GM12873 (cell line): ENCODE data around the gene HRH3.

Experiments used
- TF ChIP-seq, protein P1 (sequence below): IDR thresholded peaks from 2 replicates; pipeline ENCODE4 v1.5.1; 2012; ENCODE audit warnings: low read depth, mild to moderate bottlenecking, moderate library complexity, low read length, control low read depth; ENCODE audit not compliant: insufficient read depth; ENCODE audit errors: missing control alignments

Gene HRH3

DNA sequence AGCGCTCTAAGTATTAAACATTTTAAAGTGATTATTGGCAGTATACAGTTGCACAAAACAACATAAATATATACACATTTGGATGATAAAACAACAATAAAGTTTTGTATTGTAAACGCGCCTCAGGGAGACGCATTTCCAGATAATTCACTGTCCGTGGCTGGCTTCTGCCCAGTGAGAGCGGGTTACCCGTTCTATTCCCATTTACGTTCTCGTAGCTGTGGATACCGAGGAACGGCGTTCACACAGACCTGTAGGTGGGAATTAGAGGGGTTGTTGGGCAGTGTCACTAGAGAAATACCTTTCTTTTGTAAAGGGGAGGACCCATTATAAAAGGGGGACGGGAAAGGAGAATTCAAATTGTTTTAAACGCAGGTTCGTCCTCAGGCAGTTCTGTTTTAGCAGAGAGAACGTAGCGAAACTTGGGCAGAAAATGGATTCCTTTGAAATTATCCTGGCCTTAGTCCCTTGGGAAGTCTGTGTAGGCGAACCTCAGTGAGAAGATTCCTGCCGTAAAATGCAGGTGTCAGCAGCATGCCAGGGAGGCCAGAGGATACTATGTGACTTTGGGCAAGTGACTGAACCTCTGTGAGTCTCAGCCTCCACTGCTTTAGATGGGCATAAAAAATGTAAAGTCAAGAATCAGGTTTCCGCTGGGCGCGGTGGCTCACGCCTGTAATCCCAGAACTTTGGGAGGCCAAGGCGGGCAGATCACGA, 36.5 kb downstream of the HRH3 start:
- TF ChIP-seq, protein P1, sequence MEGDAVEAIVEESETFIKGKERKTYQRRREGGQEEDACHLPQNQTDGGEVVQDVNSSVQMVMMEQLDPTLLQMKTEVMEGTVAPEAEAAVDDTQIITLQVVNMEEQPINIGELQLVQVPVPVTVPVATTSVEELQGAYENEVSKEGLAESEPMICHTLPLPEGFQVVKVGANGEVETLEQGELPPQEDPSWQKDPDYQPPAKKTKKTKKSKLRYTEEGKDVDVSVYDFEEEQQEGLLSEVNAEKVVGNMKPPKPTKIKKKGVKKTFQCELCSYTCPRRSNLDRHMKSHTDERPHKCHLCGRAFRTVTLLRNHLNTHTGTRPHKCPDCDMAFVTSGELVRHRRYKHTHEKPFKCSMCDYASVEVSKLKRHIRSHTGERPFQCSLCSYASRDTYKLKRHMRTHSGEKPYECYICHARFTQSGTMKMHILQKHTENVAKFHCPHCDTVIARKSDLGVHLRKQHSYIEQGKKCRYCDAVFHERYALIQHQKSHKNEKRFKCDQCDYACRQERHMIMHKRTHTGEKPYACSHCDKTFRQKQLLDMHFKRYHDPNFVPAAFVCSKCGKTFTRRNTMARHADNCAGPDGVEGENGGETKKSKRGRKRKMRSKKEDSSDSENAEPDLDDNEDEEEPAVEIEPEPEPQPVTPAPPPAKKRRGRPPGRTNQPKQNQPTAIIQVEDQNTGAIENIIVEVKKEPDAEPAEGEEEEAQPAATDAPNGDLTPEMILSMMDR, result no peak

DNA sequence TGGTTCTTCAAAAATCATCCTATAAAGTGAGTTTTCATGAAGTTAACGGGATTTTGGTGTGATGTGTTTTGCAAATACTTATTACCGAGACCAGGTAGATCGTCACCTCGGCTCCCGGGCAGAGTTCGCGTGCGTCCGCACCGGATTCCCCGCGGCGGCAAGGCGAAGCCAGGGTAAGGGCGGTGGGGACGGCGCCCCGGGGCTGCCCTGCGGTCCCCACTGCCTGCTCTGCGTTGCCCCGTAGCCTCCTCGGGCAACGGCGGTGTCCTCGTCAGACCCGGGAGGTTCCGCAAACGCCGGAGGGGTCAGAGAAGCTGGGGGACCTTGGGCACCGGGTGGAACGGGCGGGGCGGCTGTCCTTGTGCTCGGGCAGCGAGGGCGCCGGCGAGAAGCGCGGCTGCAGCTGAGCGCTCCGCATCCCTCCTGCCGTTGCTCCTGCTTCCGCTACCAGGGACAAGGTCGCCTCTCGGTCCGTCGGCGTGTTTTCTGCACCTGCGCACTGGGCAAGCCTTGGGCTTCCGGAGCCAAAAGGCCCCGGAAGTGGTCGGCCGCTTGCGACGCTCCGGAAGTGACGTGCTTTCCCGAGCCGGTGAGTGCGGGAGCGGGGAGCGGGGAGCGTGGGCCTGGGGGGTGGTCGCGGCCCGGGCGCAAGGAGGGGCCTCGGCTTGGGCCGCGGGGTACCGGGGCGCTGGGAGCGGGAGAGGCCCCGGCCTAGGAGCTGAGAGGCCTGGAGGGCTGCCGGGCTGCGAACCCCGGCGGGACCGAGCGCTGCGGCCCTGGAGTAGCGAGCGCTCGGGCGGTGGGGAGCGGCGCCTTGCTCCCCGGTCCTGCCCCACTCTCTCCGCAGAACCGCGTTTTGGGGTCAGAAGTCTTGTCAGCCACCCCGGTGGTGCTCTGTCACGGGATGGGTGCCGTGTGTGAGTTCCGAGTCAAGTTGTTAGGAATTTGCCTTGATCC, 37.3 kb downstream of the HRH3 start, which contains the start of gene MTG2:
Gene MTG2, plus strand, starts transcription at position 560 of the 957 bp plus-strand sequence. CDS start 10,393 bp downstream, outside the sequence.
- TF ChIP-seq, protein P1, result no peak

GRCh38 chr20:62181808-62182207, 38.3 kb downstream of the HRH3 start:
- TF ChIP-seq, protein P1, result no peak

- TF ChIP-seq, protein P1, result no peak
Observed at GRCh38 chr20:62179162-62179504, 40.9 kb downstream of the HRH3 start.

GRCh38 chr20:62178316-62179161, 41.5 kb downstream of the HRH3 start:
- TF ChIP-seq, protein P1, result no peak

DNA sequence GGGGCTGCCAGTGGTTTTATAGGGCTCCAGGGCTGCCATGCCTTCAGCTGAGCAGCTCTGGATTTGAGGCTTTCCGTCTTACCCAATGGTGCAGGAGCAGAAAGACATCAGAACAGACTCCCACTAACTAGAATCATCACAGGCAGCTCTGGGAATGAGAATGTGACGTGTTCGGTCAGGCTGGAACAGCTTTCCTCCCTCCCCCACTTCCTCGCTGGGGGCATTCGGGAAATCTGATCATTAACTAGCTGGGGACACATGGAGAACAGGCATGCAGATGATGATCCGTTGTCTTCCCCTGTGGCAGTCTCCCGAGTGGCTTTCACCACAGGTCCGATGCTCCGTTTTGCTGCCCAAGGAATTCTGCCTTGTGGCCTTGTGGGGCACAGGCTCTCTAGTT, 42.8 kb downstream of the HRH3 start:
- TF ChIP-seq, protein P1, result no peak
